Measurements from ENCODE around the gene VWA2. TPM values are rescaled to one million over a fixed set of nuclear protein-coding genes. Genes with fewer than 3 reads are reported as not detected.

VWA2 gene
- total RNA-seq, 4 donors from 2014 or later = 0.64 to 3.3 TPM; not detected in 2

GRCh38 chr10:114328441-114328812 is 89.4 kb downstream of the VWA2 start:
- Histone ChIP-seq H3K4me1 (peaks cover 0 to 3% (median 0%) of the 10 kb centered on the region in 4 donors), H3K4me3 (no peak overlapping the region), H3K36me3 (no peaks in the 10 kb centered on the region), H3K27me3 (no peaks in the 10 kb centered on the region), H3K27ac (no peak overlapping the region), H3K9me3 (no peaks in the 10 kb centered on the region)
- TF ChIP-seq, protein P1, sequence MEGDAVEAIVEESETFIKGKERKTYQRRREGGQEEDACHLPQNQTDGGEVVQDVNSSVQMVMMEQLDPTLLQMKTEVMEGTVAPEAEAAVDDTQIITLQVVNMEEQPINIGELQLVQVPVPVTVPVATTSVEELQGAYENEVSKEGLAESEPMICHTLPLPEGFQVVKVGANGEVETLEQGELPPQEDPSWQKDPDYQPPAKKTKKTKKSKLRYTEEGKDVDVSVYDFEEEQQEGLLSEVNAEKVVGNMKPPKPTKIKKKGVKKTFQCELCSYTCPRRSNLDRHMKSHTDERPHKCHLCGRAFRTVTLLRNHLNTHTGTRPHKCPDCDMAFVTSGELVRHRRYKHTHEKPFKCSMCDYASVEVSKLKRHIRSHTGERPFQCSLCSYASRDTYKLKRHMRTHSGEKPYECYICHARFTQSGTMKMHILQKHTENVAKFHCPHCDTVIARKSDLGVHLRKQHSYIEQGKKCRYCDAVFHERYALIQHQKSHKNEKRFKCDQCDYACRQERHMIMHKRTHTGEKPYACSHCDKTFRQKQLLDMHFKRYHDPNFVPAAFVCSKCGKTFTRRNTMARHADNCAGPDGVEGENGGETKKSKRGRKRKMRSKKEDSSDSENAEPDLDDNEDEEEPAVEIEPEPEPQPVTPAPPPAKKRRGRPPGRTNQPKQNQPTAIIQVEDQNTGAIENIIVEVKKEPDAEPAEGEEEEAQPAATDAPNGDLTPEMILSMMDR (IDR thresholded peaks at IDR 0.05) = no peak
- TF ChIP-seq POLR2A (IDR thresholded peaks at IDR 0.05) = no peak
- DNase-seq = no peak
- in situ Hi-C loops (cut with MboI; ENCODE audit: low pct_ligation_motif_present in 1 of 4, low pct_unique_long_range_greater_than_20kb in 1 of 4, low sequenced_read_pairs in 3 of 4) (no loop called here), intact Hi-C loops (cut with DNase I; ENCODE audit: low total_unique reads) (no loop called here)
- WGBS, 2 donors (ENCODE audit: low coverage in 1 of 2) = 82% methylated on average over 6 of the region's 6 CpGs; no CpG with 5 or more reads in 1 of the 2 donors

- WGBS, 2 donors (ENCODE audit: low coverage in 1 of 2) = 75% methylated on average over 6 of the region's 6 CpGs; no CpG with 5 or more reads in 1 of the 2 donors
- Histone ChIP-seq H3K27ac (peak overlapping the region in 1 of 4 donors; percentile 37), H3K36me3 (no peaks in the 10 kb centered on the region), H3K4me1 (peaks cover 0 to 3% (median 0%) of the 10 kb centered on the region in 4 donors), H3K4me3 (no peak overlapping the region), H3K27me3 (no peaks in the 10 kb centered on the region), H3K9me3 (no peaks in the 10 kb centered on the region)
- TF ChIP-seq POLR2AphosphoS5 (IDR thresholded peaks at IDR 0.05) (no peak), POLR2A (IDR thresholded peaks at IDR 0.05) (no peak), EP300 (IDR thresholded peaks at IDR 0.05; ENCODE audit: low read depth) (no peak)
- TF ChIP-seq, protein P1 (IDR thresholded peaks at IDR 0.05) = no peak
- no peak for DNase-seq
- intact Hi-C loops (cut with DNase I; ENCODE audit: low total_unique reads) = no loop called here
- in situ Hi-C loops (cut with MboI; ENCODE audit: low pct_ligation_motif_present in 1 of 4, low pct_unique_long_range_greater_than_20kb in 1 of 4, low sequenced_read_pairs in 3 of 4) = no loop called here
These were observed 89.8 kb downstream of the VWA2 start for GRCh38 chr10:114328874-114329273.

- WGBS, 2 donors (ENCODE audit: low coverage in 1 of 2) = 58 to 72% methylated on average over 4 to 10 of the region's 10 CpGs
- peaks cover 0 to 8% (median 0%) of the 10 kb centered on the region in 4 donors for H3K4me1 ChIP-seq
- peak overlapping the region in 1 of 4 donors; percentile 37 for H3K27ac ChIP-seq
These were observed 90.7 kb downstream of the VWA2 start for GRCh38 chr10:114329634-114330365.

More at GRCh38 chr10:114329634-114330365, 90.7 kb downstream of the VWA2 start:
- no peak for TF ChIP-seq EP300 (IDR thresholded peaks at IDR 0.05; ENCODE audit: low read depth)
- TF ChIP-seq, protein P1 (IDR thresholded peaks at IDR 0.05) = no peak
- TF ChIP-seq POLR2A (IDR thresholded peaks at IDR 0.05) = no peak
- TF ChIP-seq POLR2AphosphoS5 (IDR thresholded peaks at IDR 0.05) = no peak
- in situ Hi-C loops (cut with MboI; ENCODE audit: low pct_ligation_motif_present in 1 of 4, low pct_unique_long_range_greater_than_20kb in 1 of 4, low sequenced_read_pairs in 3 of 4) = no loop called here
- Histone ChIP-seq H3K36me3 (no peaks in the 10 kb centered on the region), H3K4me3 (no peak overlapping the region), H3K9me3 (no peaks in the 10 kb centered on the region), H3K27me3 (no peaks in the 10 kb centered on the region)
- intact Hi-C loops (cut with DNase I; ENCODE audit: low total_unique reads) = no loop called here
- no peak for DNase-seq

Measured in transverse colon (tissue), 4 donors.